ENCODE data around the gene POLRMT. TPM values are rescaled to one million over a fixed set of nuclear protein-coding genes. Genes with fewer than 3 reads are reported as not detected.

Gene POLRMT
- total RNA-seq, 1 donor: 25.5 TPM

DNA sequence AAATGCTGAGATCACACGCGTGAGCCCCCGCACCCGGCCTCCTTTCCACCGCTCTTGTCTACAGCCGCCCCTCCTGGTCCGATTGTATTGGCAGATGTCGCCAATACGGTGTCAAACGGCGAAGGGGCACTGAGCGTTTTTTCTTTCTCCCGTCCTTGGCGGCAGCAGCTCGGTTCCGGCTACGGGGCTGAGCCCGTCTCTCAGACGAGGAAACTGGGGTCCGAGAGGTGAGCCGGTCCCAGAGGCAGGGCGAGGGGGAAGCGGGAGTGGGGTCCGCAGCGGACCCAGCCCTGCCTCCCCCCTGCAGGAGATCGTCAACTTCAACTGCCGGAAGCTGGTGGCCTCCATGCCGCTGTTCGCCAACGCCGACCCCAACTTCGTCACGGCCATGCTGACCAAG lies 20.4 kb downstream of the POLRMT start:
- TF ChIP-seq, protein P1, sequence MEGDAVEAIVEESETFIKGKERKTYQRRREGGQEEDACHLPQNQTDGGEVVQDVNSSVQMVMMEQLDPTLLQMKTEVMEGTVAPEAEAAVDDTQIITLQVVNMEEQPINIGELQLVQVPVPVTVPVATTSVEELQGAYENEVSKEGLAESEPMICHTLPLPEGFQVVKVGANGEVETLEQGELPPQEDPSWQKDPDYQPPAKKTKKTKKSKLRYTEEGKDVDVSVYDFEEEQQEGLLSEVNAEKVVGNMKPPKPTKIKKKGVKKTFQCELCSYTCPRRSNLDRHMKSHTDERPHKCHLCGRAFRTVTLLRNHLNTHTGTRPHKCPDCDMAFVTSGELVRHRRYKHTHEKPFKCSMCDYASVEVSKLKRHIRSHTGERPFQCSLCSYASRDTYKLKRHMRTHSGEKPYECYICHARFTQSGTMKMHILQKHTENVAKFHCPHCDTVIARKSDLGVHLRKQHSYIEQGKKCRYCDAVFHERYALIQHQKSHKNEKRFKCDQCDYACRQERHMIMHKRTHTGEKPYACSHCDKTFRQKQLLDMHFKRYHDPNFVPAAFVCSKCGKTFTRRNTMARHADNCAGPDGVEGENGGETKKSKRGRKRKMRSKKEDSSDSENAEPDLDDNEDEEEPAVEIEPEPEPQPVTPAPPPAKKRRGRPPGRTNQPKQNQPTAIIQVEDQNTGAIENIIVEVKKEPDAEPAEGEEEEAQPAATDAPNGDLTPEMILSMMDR (IDR thresholded peaks at IDR 0.05; ENCODE audit: insufficient read depth, low read depth, low read length): no peak
- no peak overlapping the region for H3K4me3 ChIP-seq (ENCODE audit: low read depth, low read length)
- no peak for DNase-seq (ENCODE audit: low read depth)

DNA sequence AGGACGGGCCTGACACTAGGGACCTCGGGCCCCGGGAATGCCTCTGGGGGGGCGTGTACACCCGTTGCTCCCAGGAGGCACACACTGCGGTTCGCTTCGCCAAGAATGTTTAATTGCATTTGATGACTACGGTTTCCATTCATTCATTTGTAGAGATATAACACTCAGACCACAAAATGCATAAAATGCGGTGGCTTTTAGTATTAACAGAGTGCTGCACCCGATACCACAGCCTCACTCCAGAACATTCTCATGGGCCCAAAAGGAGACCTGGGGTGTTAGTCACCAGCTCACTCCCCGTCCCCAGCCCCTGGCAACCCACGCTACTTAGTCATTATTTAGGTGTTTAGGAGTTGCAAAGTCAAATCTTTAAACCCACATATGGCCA lies 21.9 kb downstream of the POLRMT start:
- TF ChIP-seq, protein P1 (IDR thresholded peaks at IDR 0.05; ENCODE audit: insufficient read depth, low read depth, low read length): no peak
- H3K4me3 ChIP-seq (ENCODE audit: low read depth, low read length): no peak overlapping the region
- DNase-seq (ENCODE audit: low read depth): peak; percentile 88

DNA sequence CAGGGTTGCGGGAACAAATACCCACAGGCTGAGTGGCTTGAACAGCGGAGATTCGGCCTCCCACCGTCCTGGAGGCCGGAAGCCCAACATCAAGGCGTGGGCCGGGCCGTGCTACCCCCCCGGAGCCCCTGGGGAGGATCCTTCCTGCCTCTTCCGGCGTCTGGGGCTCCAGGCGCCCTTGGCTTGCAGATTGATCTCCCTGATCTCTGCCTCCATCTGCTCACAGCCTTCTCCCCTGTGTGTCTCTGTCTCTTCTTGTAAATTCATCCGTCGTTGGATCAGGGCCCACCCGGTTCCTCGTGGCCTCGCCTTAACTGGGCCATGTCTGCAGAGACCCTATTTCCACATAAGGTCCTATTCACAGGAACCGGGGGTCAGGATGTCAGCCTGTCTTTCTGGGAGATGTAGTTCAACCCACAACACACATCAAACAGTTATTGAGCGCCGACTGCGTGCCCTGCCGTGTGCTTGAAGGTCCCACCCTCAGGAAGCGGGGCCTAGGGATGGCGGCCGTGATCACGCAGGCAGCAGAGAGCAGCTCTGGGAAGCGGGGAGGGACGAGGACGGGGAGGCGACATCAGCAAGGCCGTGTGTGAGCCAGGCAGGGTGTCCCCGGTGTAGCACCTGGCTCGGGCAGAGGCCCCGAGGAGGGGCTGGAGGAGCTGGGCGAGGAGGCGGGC lies 22.4 kb downstream of the POLRMT start:
- DNase-seq (ENCODE audit: low read depth): peak; percentile 82

DNA sequence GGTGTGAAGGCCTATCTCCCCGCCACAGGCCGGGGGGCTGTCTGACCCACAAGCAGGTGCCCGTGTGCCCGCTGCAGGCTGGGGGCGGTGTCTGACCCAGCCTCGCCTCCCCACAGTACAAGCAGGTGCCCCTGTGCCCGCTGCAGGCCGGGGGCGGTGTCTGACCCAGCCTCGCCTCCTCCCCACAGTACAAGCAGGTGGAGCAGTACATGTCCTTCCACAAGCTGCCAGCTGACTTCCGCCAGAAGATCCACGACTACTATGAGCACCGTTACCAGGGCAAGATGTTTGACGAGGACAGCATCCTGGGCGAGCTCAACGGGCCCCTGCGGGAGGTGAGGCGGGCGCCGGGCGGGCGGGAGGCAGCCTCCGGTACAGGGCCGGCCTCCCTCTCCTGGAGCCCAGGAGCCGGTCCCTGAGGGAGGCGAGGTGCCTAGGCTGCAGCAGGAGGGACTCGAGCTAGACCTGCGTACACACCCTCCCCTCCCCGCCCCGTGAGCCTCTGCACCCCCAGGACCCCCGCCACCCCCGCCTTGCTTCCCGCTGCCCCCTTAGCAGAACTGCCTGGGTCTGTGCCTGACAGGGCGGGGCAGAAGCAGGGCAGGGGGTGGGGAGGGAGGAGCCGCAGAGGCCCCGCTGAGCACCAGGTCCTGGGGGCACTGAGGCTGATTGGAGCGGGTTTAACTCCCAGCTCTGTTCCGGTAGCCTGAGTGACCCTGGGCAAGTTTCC lies 23.1 kb downstream of the POLRMT start:
- no peak overlapping the region for H3K4me3 ChIP-seq (ENCODE audit: low read depth, low read length)
- TF ChIP-seq, protein P1 (IDR thresholded peaks at IDR 0.05; ENCODE audit: insufficient read depth, low read depth, low read length): no peak
- DNase-seq (ENCODE audit: low read depth): no peak

More for the DNA sequence above, 22.4 kb downstream of the POLRMT start:
- no peak overlapping the region for H3K4me3 ChIP-seq (ENCODE audit: low read depth, low read length)
- TF ChIP-seq, protein P1 (IDR thresholded peaks at IDR 0.05; ENCODE audit: insufficient read depth, low read depth, low read length): no peak

DNA sequence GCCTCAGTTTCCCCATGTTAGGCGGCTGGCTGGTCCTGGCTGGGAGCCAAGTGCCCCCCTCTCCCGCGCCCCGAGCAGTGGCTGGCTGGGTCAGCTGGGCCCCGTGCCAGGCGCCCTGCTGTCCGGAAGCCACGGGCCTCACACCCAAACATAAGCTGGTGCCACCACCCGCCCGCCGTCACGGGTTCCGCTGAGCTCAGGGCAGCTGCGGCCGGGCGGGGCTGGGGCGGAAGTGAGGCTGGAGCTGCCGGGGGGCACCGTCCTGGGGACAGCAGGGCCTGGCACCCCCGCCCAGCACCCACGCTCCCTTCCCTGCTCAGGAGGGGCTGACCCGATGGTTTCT lies 24.4 kb downstream of the POLRMT start:
- TF ChIP-seq, protein P1 (IDR thresholded peaks at IDR 0.05; ENCODE audit: insufficient read depth, low read depth, low read length): no peak
- peak; percentile 56 for DNase-seq (ENCODE audit: low read depth)
- H3K4me3 ChIP-seq (ENCODE audit: low read depth, low read length): no peak overlapping the region

DNA sequence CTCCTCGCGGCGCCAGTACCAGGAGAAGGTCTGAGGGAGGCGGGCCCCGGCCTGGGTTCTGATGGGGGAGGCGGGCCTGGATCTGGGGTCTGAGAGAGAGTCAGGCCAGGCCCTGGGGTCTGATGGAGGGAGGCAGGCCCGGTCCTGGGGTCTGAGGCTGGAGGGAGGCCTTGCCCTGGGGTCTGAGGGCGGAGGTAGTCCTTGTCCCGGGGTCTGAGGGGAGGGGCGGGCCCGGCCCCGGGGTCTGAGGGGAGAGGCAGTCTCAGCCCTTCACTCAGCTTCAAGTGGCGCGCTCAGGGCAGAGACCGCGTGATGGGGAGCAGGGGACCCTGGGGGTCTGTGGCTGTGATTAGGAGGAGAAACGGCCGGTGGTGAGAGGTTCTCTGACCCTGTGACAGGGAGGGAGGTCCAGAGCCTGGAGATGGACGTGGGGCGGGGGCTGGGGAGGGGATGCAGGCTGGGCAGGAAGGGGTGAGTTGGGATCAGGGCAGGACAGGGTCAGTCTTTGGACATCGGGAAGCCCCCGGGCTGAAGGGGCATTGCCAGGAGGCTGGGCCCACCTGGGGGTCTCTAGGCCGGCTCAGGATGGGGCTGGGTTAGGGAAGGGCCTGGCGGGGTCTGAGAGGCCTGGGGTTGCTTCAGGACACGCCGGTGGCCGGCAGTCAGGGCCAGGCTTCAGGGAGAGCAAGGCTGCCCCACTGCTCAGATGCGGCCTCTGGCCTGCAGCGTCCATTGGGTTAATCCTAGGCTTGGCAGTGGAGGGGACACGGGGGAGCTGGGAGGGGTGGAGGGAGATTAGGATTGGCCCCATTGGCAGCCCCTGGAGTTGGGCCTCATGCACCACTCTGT lies 25.0 kb downstream of the POLRMT start:
- H3K4me3 ChIP-seq (ENCODE audit: low read depth, low read length): no peak overlapping the region
- DNase-seq (ENCODE audit: low read depth): no peak
- TF ChIP-seq, protein P1 (IDR thresholded peaks at IDR 0.05; ENCODE audit: insufficient read depth, low read depth, low read length): no peak

All from fibroblast of villous mesenchyme (primary cell).